HFF-Myc (cell line): ENCODE results near the gene LARP6.

Experiments used
- DNase-seq: peaks from one replicate; pipeline ENCODE4 v3.0.0-alpha.2; 2011; ENCODE audit warnings: low read depth; ENCODE audit errors: extremely low read depth
- H3K4me3 ChIP-seq: replicated peaks from 2 replicates; pipeline ENCODE4 v1.5.1; 2011; ENCODE audit warnings: low read depth, mild to moderate bottlenecking, control low read depth, low read length
- TF ChIP-seq, protein P1 (sequence below): IDR thresholded peaks from 2 replicates; pipeline ENCODE4 v1.5.1; 2012; ENCODE audit warnings: mild to moderate bottlenecking, low read depth, low read length, control low read depth; ENCODE audit errors: missing control alignments

The LARP6 gene

DNA sequence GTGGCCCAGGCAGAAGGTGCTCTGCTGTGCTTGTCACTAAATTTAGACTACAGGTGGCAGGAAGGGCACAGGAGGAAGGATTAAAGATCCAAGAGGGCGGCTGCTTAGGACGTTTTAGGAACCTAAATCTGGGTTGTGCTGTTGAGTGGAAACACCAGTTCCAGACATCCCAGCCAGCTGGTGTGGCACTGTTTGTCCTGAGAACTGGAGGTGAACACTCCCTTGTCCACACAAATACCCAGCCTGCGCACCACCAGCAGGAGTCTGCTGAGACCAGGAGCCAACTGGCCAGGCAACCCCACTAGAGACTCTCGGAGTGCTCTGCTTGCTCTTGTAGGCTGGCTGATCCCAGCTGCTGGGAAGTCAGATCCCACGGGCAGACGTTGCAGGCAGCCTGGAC, 60.3 kb downstream of the LARP6 start:
- no peak for DNase-seq
- H3K4me3 ChIP-seq, result no peak overlapping the region
- TF ChIP-seq, protein P1, sequence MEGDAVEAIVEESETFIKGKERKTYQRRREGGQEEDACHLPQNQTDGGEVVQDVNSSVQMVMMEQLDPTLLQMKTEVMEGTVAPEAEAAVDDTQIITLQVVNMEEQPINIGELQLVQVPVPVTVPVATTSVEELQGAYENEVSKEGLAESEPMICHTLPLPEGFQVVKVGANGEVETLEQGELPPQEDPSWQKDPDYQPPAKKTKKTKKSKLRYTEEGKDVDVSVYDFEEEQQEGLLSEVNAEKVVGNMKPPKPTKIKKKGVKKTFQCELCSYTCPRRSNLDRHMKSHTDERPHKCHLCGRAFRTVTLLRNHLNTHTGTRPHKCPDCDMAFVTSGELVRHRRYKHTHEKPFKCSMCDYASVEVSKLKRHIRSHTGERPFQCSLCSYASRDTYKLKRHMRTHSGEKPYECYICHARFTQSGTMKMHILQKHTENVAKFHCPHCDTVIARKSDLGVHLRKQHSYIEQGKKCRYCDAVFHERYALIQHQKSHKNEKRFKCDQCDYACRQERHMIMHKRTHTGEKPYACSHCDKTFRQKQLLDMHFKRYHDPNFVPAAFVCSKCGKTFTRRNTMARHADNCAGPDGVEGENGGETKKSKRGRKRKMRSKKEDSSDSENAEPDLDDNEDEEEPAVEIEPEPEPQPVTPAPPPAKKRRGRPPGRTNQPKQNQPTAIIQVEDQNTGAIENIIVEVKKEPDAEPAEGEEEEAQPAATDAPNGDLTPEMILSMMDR, result no peak

DNA sequence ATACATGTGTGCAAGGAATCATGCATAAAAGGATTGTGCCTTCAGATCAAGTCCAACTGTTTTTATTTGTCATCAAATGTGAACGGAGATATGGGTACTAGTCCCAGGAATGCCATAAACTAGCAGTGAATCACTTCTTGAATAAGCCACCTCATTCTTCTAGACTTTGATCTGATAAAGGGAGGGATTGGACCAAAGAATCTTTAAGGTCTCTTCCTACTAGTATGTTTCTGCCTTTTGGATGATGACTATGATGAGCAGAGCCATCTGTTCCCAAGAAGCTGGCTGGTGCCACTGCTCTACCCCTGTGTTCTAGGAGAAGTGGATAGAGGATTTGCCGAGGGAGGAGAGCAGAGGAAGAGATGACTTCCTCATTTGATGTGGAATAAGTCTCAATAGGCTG, 61.8 kb downstream of the LARP6 start:
- no peak for DNase-seq

DNA sequence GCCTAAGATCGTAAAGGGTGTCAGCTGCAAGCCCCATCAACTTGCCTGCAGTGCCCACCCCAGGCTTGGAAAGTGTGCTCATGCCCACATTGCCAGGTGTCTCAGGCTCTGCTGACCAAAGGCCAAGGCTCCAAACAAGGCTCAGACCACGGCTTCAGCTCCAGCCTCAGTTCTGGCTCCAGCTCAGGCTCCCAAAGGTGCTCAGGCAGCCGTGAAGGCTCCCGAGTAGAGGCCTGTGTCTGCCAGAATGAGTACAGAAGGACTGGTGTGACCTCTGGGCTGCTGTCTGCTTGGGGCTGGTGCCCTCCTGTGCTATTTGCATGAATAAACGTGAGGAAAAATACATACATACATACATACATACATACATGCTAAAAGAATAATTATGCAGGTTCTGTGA, 62.7 kb downstream of the LARP6 start:
- no peak for DNase-seq
- H3K4me3 ChIP-seq, result no peak overlapping the region
- TF ChIP-seq, protein P1, result no peak

More for the DNA sequence above, 61.8 kb downstream of the LARP6 start:
- H3K4me3 ChIP-seq, result no peak overlapping the region
- TF ChIP-seq, protein P1, result no peak

DNA sequence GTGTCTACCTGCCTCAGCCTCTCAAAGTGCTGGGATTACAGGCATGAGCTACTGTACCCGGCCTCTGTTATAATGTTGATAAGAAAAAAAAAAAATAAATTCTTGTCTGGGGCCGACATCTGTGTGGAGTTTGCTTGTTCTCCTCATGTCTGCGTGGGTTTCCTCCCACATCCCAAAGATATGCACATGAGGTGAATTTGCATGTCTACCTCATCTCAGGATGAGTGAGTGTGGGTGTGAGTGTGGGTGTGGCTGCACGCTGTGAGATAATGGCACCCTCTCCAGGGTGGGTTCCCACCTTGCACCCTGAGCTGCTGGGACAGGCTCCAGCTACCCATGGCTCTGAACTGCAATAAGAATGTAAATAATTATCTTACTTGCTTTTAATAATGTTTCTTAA, 64.7 kb downstream of the LARP6 start:
- TF ChIP-seq, protein P1, result no peak
- no peak overlapping the region for H3K4me3 ChIP-seq
- no peak for DNase-seq

DNA sequence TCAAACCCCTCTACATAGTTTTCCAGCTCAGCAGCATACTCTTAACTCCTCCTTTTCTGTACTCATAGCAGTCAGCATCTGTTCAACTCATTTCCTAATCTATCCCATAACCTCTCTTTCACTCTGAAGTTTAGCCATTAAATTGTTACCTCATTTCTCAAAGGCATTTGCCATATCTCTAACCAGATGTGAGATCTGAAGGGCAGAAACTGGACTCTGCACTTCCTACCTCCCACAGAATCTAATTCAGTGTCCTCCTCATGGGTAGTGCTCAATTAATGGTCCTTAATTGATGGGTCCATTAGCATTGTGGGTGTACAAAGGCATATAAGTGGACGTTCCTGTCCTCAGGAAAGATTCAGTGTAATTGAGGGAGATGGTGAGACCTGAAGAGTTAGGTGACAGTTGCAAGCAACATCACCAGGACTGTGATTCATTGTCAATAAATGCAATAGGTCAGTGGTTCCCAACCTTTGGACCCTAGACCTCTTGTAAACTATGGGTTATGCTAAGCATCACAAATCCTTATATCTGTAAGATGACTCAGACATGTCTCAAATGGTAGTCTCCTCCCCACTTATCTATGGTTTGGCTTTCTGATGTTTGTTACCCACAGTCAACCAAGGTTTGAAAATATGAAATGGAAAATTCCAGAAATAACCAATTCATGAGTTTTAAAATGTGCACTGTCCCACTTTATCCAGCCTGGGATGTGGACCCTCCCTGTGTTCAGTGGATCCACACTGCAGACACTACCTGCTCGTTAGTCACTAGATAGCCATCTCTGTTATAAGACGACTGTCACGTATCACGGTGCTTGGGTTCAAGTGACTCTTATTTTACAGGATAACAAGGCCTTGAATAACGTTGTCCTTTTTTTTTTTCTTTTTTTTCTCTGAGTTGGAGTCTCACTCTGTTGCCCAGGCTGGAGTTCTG, 65.6 kb downstream of the LARP6 start:
- no peak overlapping the region for H3K4me3 ChIP-seq
- TF ChIP-seq, protein P1, result no peak
- peak; percentile 89 for DNase-seq

DNA sequence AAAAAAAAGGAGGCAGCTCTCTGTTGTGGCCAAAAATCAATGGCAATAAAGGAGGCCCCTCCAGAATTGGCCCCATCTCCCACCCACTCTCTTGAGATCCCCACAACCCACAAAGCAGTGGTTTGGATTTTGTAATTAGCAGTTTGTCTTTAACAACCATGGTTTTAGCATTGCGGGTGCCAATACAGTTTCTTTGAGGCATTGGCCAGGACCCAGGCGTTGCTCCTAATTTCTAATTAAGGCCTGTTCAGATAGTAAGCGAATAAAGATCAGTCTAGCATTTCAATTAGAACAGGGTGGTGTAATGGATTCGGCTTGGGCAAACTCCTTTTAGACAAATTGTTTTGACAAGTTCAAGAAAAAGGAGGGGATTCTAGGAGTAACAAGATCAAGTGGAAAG, 67.0 kb downstream of the LARP6 start:
- TF ChIP-seq, protein P1, result no peak
- no peak for DNase-seq
- H3K4me3 ChIP-seq, result no peak overlapping the region
